ENCODE measurements around the gene FOXO4. TPM values are rescaled to one million over a fixed set of nuclear protein-coding genes. Genes with fewer than 3 reads are reported as not detected.

FOXO4 gene
- polyA plus RNA-seq, 1 experiment: 1.3 TPM

DNA sequence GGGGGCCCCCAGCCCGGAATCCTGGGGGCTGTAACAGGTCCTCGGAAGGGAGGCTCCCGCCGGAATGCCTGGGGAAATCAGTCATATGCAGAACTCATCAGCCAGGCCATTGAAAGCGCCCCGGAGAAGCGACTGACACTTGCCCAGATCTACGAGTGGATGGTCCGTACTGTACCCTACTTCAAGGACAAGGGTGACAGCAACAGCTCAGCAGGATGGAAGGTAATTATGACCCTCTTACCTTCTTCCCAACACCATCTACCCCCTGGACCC lies 1.0 kb downstream of the FOXO4 start:
- TF ChIP-seq, protein P1, sequence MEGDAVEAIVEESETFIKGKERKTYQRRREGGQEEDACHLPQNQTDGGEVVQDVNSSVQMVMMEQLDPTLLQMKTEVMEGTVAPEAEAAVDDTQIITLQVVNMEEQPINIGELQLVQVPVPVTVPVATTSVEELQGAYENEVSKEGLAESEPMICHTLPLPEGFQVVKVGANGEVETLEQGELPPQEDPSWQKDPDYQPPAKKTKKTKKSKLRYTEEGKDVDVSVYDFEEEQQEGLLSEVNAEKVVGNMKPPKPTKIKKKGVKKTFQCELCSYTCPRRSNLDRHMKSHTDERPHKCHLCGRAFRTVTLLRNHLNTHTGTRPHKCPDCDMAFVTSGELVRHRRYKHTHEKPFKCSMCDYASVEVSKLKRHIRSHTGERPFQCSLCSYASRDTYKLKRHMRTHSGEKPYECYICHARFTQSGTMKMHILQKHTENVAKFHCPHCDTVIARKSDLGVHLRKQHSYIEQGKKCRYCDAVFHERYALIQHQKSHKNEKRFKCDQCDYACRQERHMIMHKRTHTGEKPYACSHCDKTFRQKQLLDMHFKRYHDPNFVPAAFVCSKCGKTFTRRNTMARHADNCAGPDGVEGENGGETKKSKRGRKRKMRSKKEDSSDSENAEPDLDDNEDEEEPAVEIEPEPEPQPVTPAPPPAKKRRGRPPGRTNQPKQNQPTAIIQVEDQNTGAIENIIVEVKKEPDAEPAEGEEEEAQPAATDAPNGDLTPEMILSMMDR (IDR thresholded peaks at IDR 0.05; ENCODE audit: low read depth, low read length): no peak
- Histone ChIP-seq H3K27ac (ENCODE audit: low read depth, low read length) (no peak overlapping the region), H3K4me3 (ENCODE audit: low read depth, low read length) (peak overlapping the region; percentile 71), H3K9me3 (ENCODE audit: control insufficient read depth, insufficient read depth, low read length) (no peaks in the 10 kb centered on the region), H3K27me3 (ENCODE audit: control insufficient read depth, insufficient read depth, low read length) (peaks cover 2% of the 10 kb centered on the region)
- ChIA-PET CTCF (interaction anchor here (0.7 to 1.6 kb wide), 2 partner anchors 33 to 81 kb away, joined by 3 to 4 read pairs; no protein-coding TSS in a partner anchor), POLR2A (no interaction called here)
- no peak for DNase-seq (ENCODE audit: low read depth, low spot score)

DNA sequence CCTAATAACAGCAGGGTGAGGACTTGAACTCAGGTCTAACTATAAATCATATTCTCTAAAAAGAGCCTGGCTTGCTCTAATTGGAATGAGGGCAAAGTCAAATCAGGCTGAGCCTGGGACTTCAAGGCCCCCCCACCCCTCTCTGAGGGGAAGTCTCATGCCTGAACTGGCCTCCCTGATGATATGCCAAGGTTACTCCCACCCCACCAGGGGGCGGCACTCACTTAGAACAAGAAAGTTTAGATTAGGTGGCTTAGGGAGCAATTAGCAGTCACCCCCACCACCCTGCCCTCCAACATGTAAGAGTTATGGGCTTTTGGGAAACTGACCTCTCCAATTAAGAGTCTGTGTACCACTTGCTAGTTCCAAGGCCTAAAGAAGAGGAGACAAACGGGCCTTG lies 2.7 kb downstream of the FOXO4 start:
- POLR2A ChIA-PET: no interaction called here
- Histone ChIP-seq H3K27ac (ENCODE audit: low read depth, low read length) (no peak overlapping the region), H3K9me3 (ENCODE audit: control insufficient read depth, insufficient read depth, low read length) (no peaks in the 10 kb centered on the region), H3K4me3 (ENCODE audit: low read depth, low read length) (no peak overlapping the region), H3K27me3 (ENCODE audit: control insufficient read depth, insufficient read depth, low read length) (peaks cover 2% of the 10 kb centered on the region)
- no peak for DNase-seq (ENCODE audit: low read depth, low spot score)
- TF ChIP-seq, protein P1 (IDR thresholded peaks at IDR 0.05; ENCODE audit: low read depth, low read length): peak; percentile 47
- CTCF ChIA-PET: interaction anchor here (1.0 to 1.6 kb wide), 2 partner anchors 32 to 79 kb away, joined by 4 read pairs; no protein-coding TSS in a partner anchor

GRCh38 chrX:71098951-71099506 lies 3.4 kb downstream of the FOXO4 start:
- H3K27ac ChIP-seq (ENCODE audit: low read depth, low read length): no peak overlapping the region
- no peaks in the 10 kb centered on the region for H3K9me3 ChIP-seq (ENCODE audit: control insufficient read depth, insufficient read depth, low read length)
- TF ChIP-seq, protein P1 (IDR thresholded peaks at IDR 0.05; ENCODE audit: low read depth, low read length): no peak
- POLR2A ChIA-PET: no interaction called here
- DNase-seq (ENCODE audit: low read depth, low spot score): no peak
- CTCF ChIA-PET: interaction anchor here (0.6 to 1.4 kb wide), 3 partner anchors 13 to 318 kb away, joined by 3 read pairs; partner anchors contain the start of genes IL2RG and TAF1
- H3K27me3 ChIP-seq (ENCODE audit: control insufficient read depth, insufficient read depth, low read length): peaks cover 2% of the 10 kb centered on the region
- no peak overlapping the region for H3K4me3 ChIP-seq (ENCODE audit: low read depth, low read length)

DNA sequence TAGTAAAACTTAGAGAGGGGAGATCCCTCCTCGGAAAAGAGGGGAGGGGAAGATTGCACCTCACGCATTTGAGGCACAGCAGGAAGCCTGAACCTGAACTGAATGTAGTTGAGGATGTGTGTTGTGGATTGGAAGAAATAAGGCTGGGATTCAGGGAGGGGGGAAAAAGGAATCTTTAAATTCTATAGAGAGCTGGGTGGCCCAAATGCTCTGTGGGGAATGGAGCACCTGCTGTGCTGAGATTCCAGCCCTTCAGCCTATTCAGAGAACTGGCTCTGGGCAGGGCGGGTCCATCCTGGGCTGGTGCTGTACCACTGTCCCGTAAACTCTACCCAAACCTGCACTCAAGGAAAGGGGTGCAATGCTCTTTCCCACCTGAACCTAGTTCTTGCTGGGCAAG lies 4.1 kb downstream of the FOXO4 start:
- no peak overlapping the region for H3K27ac ChIP-seq (ENCODE audit: low read depth, low read length)
- CTCF ChIA-PET: interaction anchor here (0.6 to 1.4 kb wide), 3 partner anchors 12 to 318 kb away, joined by 3 read pairs; partner anchors contain the start of genes IL2RG and TAF1
- TF ChIP-seq, protein P1 (IDR thresholded peaks at IDR 0.05; ENCODE audit: low read depth, low read length): no peak
- H3K27me3 ChIP-seq (ENCODE audit: control insufficient read depth, insufficient read depth, low read length): peaks cover 2% of the 10 kb centered on the region
- POLR2A ChIA-PET: no interaction called here
- H3K9me3 ChIP-seq (ENCODE audit: control insufficient read depth, insufficient read depth, low read length): no peaks in the 10 kb centered on the region
- DNase-seq (ENCODE audit: low read depth, low spot score): no peak
- no peak overlapping the region for H3K4me3 ChIP-seq (ENCODE audit: low read depth, low read length)

DNA sequence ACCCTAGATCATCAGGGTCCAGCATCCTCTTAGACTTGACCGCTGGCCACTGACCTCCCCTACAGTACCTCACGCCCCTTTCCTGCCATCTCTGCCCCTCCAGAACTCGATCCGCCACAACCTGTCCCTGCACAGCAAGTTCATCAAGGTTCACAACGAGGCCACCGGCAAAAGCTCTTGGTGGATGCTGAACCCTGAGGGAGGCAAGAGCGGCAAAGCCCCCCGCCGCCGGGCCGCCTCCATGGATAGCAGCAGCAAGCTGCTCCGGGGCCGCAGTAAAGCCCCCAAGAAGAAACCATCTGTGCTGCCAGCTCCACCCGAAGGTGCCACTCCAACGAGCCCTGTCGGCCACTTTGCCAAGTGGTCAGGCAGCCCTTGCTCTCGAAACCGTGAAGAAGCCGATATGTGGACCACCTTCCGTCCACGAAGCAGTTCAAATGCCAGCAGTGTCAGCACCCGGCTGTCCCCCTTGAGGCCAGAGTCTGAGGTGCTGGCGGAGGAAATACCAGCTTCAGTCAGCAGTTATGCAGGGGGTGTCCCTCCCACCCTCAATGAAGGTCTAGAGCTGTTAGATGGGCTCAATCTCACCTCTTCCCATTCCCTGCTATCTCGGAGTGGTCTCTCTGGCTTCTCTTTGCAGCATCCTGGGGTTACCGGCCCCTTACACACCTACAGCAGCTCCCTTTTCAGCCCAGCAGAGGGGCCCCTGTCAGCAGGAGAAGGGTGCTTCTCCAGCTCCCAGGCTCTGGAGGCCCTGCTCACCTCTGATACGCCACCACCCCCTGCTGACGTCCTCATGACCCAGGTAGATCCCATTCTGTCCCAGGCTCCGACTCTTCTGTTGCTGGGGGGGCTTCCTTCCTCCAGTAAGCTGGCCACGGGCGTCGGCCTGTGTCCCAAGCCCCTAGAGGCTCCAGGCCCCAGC lies 5.2 kb downstream of the FOXO4 start:
- Histone ChIP-seq H3K9me3 (ENCODE audit: control insufficient read depth, insufficient read depth, low read length) (no peaks in the 10 kb centered on the region), H3K27me3 (ENCODE audit: control insufficient read depth, insufficient read depth, low read length) (peaks cover 2% of the 10 kb centered on the region), H3K27ac (ENCODE audit: low read depth, low read length) (no peak overlapping the region), H3K4me3 (ENCODE audit: low read depth, low read length) (no peak overlapping the region)
- ChIA-PET CTCF (interaction anchor here (1.4 kb wide), 1 partner anchor 28 kb away, joined by 3 read pairs; no protein-coding TSS in a partner anchor), POLR2A (no interaction called here)
- TF ChIP-seq, protein P1 (IDR thresholded peaks at IDR 0.05; ENCODE audit: low read depth, low read length): no peak
- no peak for DNase-seq (ENCODE audit: low read depth, low spot score)

Data from AG04450 (cell line).